ENCODE measurements around the gene UBA5.
"Not testable (repeated sequence)": the region's sequence is repeated elsewhere in the genome, so short reads cannot be mapped to it uniquely, and the experiment has no call there.

UBA5 gene

DNA sequence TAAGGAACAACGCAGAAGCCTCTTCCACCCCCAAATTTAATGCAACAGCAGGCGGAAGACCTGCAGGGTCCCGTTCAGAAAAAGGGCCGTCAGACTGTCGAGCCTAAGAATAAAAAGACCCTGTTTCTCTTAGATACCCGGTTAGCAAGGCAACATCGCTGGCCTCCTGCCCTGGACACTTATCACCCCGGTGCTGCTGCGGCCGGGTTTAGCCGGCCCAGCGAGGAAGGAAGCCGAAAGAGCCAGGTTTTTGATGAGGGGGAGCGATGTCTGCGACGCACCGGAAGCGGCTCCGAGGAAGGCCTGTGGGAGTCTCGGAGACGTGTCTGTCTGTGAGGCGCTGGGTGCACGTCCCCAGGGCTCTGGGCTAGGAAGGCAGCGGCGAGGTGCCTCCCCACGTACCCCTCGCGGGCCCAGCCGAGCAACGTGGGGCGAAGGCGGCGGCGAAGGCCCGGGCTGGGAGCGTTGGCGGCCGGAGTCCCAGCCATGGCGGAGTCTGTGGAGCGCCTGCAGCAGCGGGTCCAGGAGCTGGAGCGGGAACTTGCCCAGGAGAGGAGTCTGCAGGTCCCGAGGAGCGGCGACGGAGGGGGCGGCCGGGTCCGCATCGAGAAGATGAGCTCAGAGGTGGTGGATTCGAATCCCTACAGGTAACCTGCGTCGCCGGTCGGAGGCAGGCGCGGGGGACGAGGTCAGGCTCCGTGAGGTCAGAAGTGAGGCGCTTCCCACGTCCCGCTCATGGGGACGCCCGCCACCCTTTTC lies at the start of gene UBA5:
Gene UBA5 (plus strand): TSS at position 278 of the 759 bp plus-strand sequence. CDS start 209 bp downstream, at position 487.
- DNase-seq = peak; percentile 80

- DNase-seq = not testable (repeated sequence)
Observed at GRCh38 chr3:132615301-132615700, 44.8 kb upstream of the UBA5 start.

DNA sequence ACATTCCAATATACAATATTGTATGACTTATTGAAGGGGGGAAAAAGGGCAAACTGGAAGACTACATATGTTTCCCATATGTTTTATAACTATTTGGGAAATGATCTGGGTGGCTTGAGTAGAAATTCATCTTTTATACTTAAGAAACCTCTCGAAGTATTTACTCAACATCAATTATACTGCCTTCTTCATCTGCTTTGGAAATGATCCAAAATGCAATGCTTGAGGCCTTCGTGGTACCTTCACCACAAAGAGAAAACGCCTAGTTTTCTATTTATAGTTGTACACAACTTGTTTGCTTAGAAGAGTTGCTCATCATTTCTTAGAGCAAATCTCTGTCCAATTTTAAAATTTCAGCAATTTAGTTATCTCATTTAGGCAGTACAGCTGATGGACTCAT lies 44.2 kb upstream of the UBA5 start:
- DNase-seq = no peak

GRCh38 chr3:132616780-132617179 lies 43.3 kb upstream of the UBA5 start:
- DNase-seq = no peak

- no peak for DNase-seq
Observed at GRCh38 chr3:132622148-132622547, 38.0 kb upstream of the UBA5 start.

- DNase-seq = no peak
Observed at GRCh38 chr3:132622761-132623160, 37.4 kb upstream of the UBA5 start.

DNA sequence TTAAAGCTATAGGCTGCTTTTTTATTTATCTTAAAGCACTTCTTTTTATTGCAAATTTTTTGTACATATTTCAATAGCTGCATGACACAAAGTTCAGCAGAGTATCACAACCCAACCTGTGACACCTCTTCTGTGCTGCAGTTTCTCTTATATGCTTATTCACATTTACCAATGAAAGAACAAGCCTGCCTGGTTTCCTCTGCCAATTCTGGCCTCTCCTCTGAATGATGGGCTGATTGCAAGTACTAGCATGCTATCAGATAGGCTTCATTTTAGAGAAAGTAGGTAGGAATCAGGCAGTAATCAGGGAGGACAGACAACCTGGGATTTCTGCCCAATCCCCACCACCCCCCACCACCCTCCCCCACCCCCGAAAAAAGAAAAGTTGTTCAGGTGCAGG lies 36.5 kb upstream of the UBA5 start:
- DNase-seq = no peak

GRCh38 chr3:132624790-132625189 lies 35.3 kb upstream of the UBA5 start:
- no peak for DNase-seq

DNA sequence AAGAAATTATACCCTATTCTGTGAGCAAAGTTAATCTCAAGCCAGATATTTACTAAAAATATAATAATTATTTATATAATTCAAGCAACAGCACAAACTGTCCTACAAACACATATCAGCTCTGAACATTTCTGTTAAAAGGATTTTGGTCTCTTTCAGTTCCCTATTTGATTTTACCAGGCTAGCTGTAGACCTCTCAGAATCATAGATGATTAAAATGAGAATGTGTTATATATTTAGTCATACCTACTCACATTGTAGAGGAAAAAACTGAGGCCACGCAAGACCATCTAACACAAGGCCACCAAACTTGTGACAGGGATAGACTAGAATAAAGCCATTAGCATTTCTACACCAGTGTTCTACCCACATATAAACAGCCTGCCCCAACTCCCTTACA lies 34.5 kb upstream of the UBA5 start:
- DNase-seq = no peak

GRCh38 chr3:132626955-132627354 lies 33.2 kb upstream of the UBA5 start:
- no peak for DNase-seq

GRCh38 chr3:132628157-132628556 lies 32.0 kb upstream of the UBA5 start:
- DNase-seq = no peak

GRCh38 chr3:132629928-132630327 lies 30.2 kb upstream of the UBA5 start:
- no peak for DNase-seq

- DNase-seq = no peak
Observed at GRCh38 chr3:132630612-132631011, 29.5 kb upstream of the UBA5 start.

GRCh38 chr3:132635052-132635451 lies 25.1 kb upstream of the UBA5 start:
- DNase-seq = no peak

- no peak for DNase-seq
Observed at GRCh38 chr3:132637590-132637989, 22.5 kb upstream of the UBA5 start.

DNA sequence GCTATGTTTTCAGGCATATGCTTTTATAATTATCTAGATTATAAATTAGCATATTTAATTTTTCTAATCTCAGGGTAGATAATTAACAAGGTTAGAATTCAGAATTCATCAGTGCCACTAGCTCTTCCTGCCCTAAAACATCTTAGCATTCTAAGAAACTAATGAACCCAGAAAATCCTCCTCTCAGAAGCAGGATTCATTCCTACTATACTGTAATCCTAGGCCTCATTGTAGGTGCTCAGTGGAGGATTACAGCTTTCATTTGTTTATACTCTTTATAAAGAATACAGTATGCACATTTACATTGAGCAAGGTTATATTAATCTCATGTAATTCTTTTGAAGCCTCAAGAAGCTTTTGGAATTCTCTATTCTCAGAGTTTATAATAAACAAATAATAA lies 21.4 kb upstream of the UBA5 start:
- no peak for DNase-seq

DNA sequence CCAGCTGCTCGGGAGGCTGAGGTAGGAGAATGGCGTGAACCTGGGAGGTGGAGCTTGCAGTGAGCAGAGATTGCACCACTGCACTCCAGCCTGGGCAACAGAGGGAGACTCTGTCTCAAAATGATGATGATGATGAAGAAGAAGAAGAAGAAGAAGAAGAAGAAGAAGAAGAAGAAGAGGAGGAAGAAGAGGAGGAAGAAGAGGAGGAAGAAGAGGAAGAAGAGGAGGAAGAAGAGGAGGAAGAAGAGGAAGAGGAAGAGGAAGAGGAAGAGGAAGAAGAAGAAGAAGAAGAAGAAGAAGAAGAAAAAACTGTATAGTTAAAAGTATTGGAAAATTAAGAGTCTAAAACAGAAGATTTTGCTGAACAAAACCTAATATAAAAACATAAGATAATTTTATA lies 18.7 kb upstream of the UBA5 start:
- DNase-seq = not testable (repeated sequence)

DNA sequence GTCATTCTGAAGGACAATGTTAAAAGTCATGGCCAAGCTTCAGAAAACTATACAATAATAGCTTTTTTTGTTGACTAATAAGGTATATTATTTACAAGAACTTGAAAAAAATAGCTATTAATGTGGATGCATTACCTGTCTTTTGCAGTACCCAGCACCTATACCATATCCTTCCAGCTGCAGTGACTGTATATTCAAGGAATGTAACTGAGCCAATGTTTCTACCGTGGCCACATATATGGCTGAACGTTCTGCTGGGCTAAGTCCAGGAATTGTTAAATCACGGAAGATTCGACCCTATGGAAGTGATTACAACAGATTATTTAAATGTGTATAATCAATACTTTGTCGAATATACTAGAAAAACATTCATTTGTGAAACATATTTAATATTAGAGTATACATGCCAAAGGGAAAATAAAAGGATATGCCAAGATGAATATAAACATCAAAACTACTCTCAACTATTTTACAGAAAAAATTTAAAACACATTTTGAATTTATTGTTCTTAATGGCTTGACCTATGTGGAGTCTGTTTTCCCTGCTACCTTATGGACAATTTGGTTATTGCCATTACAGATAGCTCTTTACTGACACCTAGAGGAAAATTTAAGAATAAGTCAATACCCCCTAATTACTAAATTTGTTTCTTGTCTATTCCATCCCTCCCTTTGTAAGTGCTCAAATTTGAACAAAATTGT lies 18.1 kb upstream of the UBA5 start:
- DNase-seq = peak; percentile 34

GRCh38 chr3:132642539-132642847 lies 17.6 kb upstream of the UBA5 start:
- no peak for DNase-seq

GRCh38 chr3:132643366-132643765 lies 16.8 kb upstream of the UBA5 start:
- no peak for DNase-seq

DNA sequence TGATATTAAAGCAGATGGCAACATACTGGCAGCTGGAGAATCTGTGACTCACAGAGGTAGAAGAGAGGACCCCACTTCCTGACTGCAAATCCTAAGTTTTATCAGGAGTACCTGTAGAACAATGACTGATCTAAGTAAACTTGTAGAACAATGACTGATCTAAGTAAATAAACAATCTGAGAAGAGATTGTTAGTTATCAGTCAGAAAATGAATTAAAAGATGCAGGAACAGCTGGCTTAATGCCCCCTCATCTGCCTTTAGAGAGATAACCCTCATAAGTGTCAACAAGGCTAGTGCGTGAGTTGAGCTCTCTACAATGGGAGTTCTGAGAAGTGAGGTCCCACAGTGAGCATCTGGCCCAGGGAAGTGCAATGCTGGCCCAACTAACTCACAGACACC lies 15.1 kb upstream of the UBA5 start:
- no peak for DNase-seq

GRCh38 chr3:132650153-132650552 lies 10.0 kb upstream of the UBA5 start:
- DNase-seq = no peak

DNA sequence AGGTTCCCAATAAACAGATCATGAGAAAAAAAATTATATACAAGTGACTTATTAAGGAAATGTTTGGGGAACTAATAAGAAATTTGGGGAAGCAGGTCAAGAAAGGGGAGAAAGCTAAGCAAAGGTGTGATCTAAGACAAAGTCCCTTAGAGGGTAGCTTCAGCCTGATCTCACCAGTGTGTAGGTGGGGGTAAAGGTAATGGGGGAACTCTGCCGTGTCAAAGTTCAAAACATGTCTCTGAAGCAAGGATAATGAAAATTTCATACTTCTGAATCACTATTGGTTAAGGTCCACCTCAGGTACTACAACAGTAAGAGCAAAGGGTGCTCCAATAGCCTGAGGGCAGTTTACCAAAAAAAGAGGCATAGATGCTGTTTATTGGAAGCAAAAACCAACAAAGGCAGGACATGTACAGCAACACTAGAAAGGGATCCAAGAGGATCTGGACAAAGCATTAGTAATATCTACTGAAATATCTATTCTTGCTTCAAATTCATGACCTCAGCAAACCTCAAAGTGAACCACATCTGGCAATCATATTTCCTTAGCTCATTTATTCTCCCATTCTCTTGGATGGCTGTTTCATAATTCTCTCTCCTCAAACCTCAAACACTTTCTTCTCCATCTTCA lies 7.4 kb upstream of the UBA5 start:
- no peak for DNase-seq

DNA sequence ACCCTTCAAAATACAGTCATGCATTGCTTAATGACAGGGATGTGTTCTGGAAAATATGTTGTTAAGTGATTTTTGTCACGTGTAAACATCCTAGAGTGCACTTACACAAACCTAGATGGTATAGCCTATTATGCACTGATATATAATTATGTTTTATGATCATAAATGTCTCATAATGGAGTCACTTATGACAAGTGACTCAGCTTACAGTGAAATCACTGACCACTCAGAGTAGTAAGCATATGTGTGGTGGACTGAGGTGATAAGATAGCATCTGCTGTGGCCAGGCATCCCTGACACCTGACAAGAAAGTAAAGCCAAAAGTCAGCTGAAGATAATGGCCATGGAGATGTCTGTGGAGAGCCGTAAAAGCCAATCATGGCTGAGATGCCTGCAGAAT lies 5.9 kb upstream of the UBA5 start:
- DNase-seq = no peak

All from RPMI8226 (cell line).